ENCODE data around the gene KDELR3. TPM values are rescaled to one million over a fixed set of nuclear protein-coding genes. Genes with fewer than 3 reads are reported as not detected.

The KDELR3 gene
- 10 to 100 TPM in 2 of 3 donors, 1 to 10 TPM in 1; 4.2 to 14.4 (median 11.3) TPM for total RNA-seq
- long read RNA-seq, donor 1, transcript KDELR3-201 (5 exons, 1,728 nt), result major isoform, 8 of 9 reads
- long read RNA-seq, donor 1, partial matches to known transcripts, result 0 of 9 reads
- long read RNA-seq, donor 1, other reads (novel, unspliced or antisense), result 1 of 9 reads
- long read RNA-seq, donor 2, transcript KDELR3-201 (5 exons, 1,728 nt), result major isoform, 21 of 28 reads
- long read RNA-seq, donor 2, partial matches to known transcripts, result 0 of 28 reads
- long read RNA-seq, donor 2, other reads (novel, unspliced or antisense), result 3 of 28 reads

DNA sequence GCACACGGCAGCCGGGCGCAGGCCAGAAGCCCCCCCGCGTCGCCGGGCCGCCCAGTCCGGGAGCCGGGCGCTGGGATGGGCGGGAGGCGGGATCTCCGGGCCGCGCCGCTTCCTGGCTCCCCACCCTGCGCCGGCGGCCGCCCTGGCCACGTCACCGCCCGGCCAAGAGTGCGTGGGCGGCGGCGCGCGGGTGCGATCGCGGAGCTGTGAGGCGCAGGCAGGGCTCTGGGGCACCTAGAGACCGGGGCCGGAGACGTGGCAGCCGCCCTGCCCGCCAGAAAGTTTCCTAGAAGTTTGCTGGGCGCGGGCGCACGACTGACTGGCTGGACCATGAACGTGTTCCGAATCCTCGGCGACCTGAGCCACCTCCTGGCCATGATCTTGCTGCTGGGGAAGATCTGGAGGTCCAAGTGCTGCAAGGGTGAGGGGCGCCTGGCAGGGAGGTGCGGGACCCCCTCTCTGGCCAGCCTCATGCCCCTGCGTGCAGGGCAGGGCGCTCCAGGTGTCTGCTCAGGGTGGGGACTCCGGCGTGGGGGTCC lies at the start of gene KDELR3:
KDELR3 (plus strand) TSS at position 193 of the 539 bp plus-strand sequence; CDS start at position 331, 138 bp downstream.
- TF ChIP-seq, protein P1, sequence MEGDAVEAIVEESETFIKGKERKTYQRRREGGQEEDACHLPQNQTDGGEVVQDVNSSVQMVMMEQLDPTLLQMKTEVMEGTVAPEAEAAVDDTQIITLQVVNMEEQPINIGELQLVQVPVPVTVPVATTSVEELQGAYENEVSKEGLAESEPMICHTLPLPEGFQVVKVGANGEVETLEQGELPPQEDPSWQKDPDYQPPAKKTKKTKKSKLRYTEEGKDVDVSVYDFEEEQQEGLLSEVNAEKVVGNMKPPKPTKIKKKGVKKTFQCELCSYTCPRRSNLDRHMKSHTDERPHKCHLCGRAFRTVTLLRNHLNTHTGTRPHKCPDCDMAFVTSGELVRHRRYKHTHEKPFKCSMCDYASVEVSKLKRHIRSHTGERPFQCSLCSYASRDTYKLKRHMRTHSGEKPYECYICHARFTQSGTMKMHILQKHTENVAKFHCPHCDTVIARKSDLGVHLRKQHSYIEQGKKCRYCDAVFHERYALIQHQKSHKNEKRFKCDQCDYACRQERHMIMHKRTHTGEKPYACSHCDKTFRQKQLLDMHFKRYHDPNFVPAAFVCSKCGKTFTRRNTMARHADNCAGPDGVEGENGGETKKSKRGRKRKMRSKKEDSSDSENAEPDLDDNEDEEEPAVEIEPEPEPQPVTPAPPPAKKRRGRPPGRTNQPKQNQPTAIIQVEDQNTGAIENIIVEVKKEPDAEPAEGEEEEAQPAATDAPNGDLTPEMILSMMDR (IDR thresholded peaks at IDR 0.05), result no peak
- intact Hi-C loops (cut with DNase I, micrococcal nuclease), result no loop called here
- DNase-seq, result peak; percentile 76 to 85 (median 77)
- no peaks in the 10 kb centered on the region for H3K9me3 ChIP-seq
- no peaks in the 10 kb centered on the region for H3K36me3 ChIP-seq (ENCODE audit: low read depth)
- no peak within 1 kb of the TSS for H3K4me3 ChIP-seq
- peaks cover 3% of the 10 kb centered on the region for H3K4me1 ChIP-seq (ENCODE audit: low read depth)
- ATAC-seq, result peak; percentile 94

DNA sequence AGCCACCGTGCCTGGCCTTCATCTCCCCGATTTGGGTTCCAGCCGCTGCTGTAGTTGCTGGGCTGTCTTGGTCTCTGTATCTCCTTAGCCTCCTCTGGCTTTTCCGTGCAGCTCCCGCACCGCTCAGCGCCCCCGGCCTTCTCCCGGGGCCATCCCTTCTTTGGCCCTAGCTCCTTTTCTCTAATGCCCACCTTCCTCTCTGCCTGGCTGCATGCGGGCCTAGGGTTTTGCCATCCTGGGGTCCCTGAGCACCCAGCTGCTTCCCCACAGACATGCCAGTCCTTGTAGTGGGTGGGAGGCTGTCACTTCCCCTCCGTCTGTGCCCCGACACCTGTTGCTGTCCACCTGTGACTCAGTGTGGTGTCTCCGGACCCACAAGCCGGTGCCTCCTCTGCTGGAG lies 49.3 kb upstream of the KDELR3 start:
- intact Hi-C loops (cut with DNase I, micrococcal nuclease), result no loop called here
- no peaks in the 10 kb centered on the region for H3K9me3 ChIP-seq

DNA sequence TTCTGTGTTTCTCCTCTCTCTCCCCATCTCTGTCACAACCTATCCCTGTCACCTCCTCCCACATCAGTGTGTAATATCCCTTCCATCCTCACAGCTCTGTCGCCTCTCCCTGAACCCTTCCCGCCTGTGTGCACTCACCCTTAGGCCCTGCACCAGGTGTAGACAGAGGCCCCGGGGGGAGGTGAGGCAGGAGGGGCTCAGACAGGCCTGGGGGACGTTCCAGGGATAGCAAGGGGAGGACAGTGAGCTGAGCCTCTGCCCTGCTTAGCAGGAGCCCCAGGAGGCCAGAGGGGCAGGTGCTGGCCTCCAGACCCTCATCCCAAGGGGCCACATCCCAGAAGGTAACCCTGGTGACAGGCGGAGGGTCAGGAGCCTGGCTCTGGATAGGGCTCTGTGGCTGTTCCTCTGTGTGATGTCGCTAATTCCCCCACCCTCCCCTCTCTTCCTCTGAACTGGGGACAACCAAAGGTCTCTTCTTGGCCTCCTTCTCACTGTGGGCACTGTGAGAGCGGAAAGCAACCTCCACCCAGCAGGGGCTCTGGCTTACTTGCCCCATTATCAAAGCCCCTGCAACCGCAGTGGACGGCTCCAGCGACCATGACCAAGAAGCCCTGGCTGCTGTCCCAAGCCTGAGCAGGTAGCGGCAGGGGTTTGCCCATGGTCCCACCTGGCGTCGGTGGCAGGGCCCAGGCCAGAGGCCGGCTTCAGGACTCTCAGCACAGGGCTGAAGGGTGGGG lies 48.6 kb upstream of the KDELR3 start:
- Histone ChIP-seq H3K36me3 (ENCODE audit: low read depth) (no peaks in the 10 kb centered on the region), H3K9me3 (no peaks in the 10 kb centered on the region), H3K4me3 (no peak overlapping the region), H3K4me1 (ENCODE audit: low read depth) (no peaks in the 10 kb centered on the region)
- TF ChIP-seq, protein P1 (IDR thresholded peaks at IDR 0.05), result no peak
- intact Hi-C loops (cut with DNase I, micrococcal nuclease), result no loop called here
- DNase-seq, result peak in 1 of 3 donors; percentile 40
- no peak for ATAC-seq

More for the DNA sequence above, 49.3 kb upstream of the KDELR3 start:
- DNase-seq (peak in 1 of 3 donors; percentile 13), ATAC-seq (no peak)
- H3K4me1 ChIP-seq (ENCODE audit: low read depth), result no peaks in the 10 kb centered on the region
- TF ChIP-seq, protein P1 (IDR thresholded peaks at IDR 0.05), result no peak
- no peaks in the 10 kb centered on the region for H3K36me3 ChIP-seq (ENCODE audit: low read depth)
- H3K4me3 ChIP-seq, result no peak overlapping the region

GRCh38 chr22:38419858-38420160 lies 48.1 kb upstream of the KDELR3 start:
- no peak for ATAC-seq
- intact Hi-C loops (cut with DNase I, micrococcal nuclease), result no loop called here
- TF ChIP-seq, protein P1 (IDR thresholded peaks at IDR 0.05), result no peak

GRCh38 chr22:38420734-38421133 lies 47.2 kb upstream of the KDELR3 start:
- Histone ChIP-seq H3K4me1 (ENCODE audit: low read depth) (peaks cover 4% of the 10 kb centered on the region), H3K9me3 (no peaks in the 10 kb centered on the region), H3K36me3 (ENCODE audit: low read depth) (no peaks in the 10 kb centered on the region), H3K4me3 (no peak overlapping the region)
- no peak for DNase-seq
- TF ChIP-seq, protein P1 (IDR thresholded peaks at IDR 0.05), result no peak
- no peak for ATAC-seq
- intact Hi-C loops (cut with DNase I, micrococcal nuclease), result no loop called here

More at GRCh38 chr22:38419858-38420160, 48.1 kb upstream of the KDELR3 start:
- H3K4me1 ChIP-seq (ENCODE audit: low read depth), result peaks cover 4% of the 10 kb centered on the region
- peak in 1 of 3 donors; percentile 24 for DNase-seq
- H3K36me3 ChIP-seq (ENCODE audit: low read depth), result no peaks in the 10 kb centered on the region
- H3K4me3 ChIP-seq, result no peak overlapping the region
- H3K9me3 ChIP-seq, result no peaks in the 10 kb centered on the region

Data from mucosa of descending colon (tissue), 3 donors.